OCI-M2 (cell line): ENCODE data around the gene DDR1.
"Not testable (repeated sequence)": the region's sequence is repeated elsewhere in the genome, so short reads cannot be mapped to it uniquely, and the experiment has no call there.

ENCODE experiments used
- DNase-seq: peaks from one replicate; lab custom pipeline; 2025; ENCODE audit not compliant: unreplicated experiment; lab: John Stamatoyannopoulos, UW

Gene DDR1

GRCh38 chr6:30914854-30915590, 30.7 kb downstream of the DDR1 start:
- no peak for DNase-seq

GRCh38 chr6:30915591-30915946, 31.2 kb downstream of the DDR1 start:
- DNase-seq = no peak

GRCh38 chr6:30917041-30917440, 32.7 kb downstream of the DDR1 start:
- no peak for DNase-seq

GRCh38 chr6:30917487-30917886, 33.2 kb downstream of the DDR1 start:
- no peak for DNase-seq

GRCh38 chr6:30918670-30919069, 34.4 kb downstream of the DDR1 start:
- DNase-seq = no peak

GRCh38 chr6:30922447-30922852, 38.1 kb downstream of the DDR1 start:
- DNase-seq = no peak

GRCh38 chr6:30924040-30924627, 39.8 kb downstream of the DDR1 start:
- DNase-seq = not testable (repeated sequence)

GRCh38 chr6:30926644-30927043, 42.3 kb downstream of the DDR1 start:
- DNase-seq = no peak

- not testable (repeated sequence) for DNase-seq
These were observed 42.8 kb downstream of the DDR1 start for GRCh38 chr6:30927080-30927479.

GRCh38 chr6:30928677-30929076, 44.4 kb downstream of the DDR1 start:
- no peak for DNase-seq

- DNase-seq = no peak
These were observed 46.2 kb downstream of the DDR1 start for GRCh38 chr6:30930506-30930905.

- DNase-seq = no peak
These were observed 47.0 kb downstream of the DDR1 start for GRCh38 chr6:30931272-30931671.

GRCh38 chr6:30931969-30932645, 47.8 kb downstream of the DDR1 start, which contains the start of gene SFTA2:
TSS of gene SFTA2 (minus strand) at chr6:30932170. CDS start at chr6:30932096, 74 bp downstream.
- DNase-seq = no peak

- no peak for DNase-seq
These were observed 48.5 kb downstream of the DDR1 start for GRCh38 chr6:30932665-30933365.

GRCh38 chr6:30935018-30935417, 50.7 kb downstream of the DDR1 start:
- DNase-seq = no peak

GRCh38 chr6:30937265-30937664, 52.9 kb downstream of the DDR1 start:
- DNase-seq = no peak

GRCh38 chr6:30938730-30939129, 54.4 kb downstream of the DDR1 start:
- no peak for DNase-seq

- no peak for DNase-seq
These were observed 55.2 kb downstream of the DDR1 start for GRCh38 chr6:30939473-30939872.

- no peak for DNase-seq
These were observed 56.2 kb downstream of the DDR1 start, which contains the start of gene MUCL3 for GRCh38 chr6:30940361-30940986. TSS of gene MUCL3 (plus strand) at chr6:30940973. CDS start at chr6:30941000, 27 bp downstream.

GRCh38 chr6:30942338-30943060, 58.2 kb downstream of the DDR1 start:
- DNase-seq = no peak
